Stimulated activated CD8-positive, alpha-beta memory T cell treated with anti-CD3 and anti-CD28 coated beads, Interleukin-2, amount 100 ng/mL, for 48 hours (primary cell): ENCODE results near the gene DCST1.

Experiments
- DNase-seq, 2 donors: peaks; one replicate each; pipeline ENCODE4 v3.0.0-alpha.2; 2020; ENCODE audit warnings: low read depth in 2 of 2

The DCST1 gene

DNA sequence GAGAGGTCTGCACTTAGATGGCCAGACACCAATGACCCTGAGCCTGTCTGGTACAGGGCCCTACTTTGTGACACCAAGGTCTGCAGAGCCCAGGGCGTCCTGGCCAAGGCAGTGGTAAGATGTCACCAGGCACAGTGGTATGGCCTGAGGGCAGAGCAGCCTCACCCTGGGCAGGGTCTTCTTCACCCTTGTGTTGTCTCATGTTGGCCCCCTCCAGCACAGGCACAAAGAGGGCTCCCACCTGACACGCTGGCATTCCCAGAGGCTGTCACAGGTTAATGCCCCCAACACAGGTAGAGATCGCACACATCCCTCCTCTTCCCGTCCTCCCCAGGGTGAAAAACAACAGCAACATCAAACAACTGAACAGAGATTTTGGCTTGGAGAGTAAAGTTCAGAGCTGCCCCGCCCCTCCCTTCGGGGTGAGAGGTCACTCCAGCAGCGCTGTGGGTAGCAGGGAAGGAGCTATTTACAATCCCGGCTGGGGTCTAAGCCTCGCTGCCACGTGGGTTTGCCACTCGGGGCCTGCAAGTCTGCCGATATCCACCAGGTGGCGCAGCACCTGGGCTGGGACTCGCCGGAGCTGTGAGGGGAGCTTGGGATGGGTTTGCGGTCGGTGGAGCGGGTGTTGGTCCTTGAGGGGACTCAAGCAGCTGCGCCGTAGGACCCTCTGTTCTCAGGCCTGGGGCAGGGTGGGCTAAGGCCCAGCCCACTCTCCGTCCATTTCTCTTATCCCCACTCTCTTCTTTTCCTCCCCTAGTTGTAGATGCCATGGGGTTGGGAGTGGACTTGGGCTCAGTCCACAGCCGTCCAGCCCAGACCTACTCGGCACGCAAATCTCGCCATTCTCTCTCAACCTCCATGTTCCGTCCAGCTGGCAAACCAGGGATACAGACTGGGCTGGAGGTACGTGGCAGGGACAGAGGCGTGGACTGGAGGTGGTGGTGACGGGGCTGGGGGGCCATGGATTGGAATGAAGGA, 57.7 kb downstream of the DCST1 start:
- peak; percentile 72 to 76 for DNase-seq

DNA sequence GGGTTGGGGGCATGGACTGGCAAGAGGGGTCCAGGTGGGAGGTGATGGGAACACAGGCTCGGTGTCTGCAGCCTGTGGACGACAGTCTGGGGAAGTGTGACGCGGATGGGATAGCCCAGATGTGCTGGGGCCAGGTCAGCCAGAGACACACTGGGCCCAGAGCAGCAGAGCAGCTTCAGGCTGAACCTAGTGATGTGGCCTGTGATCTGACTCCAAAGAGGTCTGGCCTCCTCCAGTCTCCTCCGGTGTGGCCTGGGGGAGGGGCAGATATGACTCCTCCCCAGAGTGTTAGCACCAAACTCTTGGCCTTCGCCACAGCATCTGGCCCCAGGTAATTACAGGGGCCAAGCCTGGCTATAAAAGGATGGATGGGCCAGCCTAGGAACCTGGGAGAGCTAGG, 58.5 kb downstream of the DCST1 start:
- no peak for DNase-seq

DNA sequence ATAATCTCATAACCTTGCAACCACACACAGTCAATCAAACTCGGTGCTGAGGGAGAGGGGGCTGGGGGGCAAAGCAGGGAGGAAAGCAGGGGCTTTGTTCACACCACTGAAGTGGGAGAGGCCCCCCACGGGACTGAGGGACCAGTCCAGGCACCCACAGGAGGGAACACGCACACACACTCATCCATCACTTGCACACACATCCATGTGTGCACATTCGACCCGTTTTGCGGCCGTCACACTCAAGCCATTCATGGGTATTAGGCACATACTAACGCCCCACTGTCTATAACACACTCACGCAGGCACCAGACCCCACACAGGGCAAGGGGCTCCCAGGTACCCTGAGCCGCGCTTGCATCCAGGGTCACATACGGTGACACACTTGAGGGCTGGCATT, 59.0 kb downstream of the DCST1 start:
- DNase-seq = no peak

DNA sequence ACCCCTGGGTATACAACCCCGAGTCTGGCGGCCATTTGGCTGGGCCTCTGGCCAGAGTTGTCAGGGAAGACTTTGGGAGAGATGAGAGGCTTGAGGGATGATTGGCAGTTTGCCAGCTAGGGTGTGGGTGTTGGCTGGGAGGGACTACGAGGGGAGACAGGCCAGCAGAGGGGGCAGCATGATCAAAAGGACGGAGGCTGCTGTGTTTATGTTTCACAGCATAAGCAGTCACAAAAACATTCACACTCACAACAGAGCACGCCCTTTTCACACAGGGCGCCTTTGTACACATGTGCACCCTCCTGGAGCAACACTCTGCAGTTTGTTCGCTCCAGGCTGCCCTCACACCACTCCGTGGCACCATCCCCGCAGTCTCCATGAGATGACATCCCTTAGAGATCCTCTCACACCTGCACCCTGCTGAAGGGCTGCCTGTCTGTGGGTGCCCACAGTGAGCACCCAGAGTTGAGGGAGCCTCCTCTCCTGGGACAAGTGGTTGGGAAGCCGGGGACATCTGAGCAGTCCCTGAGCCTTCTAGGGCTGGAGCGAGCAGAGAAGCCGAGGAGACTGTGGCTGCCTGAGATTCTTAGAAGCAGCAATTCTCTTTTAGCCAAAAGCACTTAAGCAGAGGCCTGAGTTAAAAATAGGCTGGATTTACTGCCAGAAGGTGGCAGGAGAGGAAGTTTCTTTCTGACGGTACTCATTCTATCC, 60.4 kb downstream of the DCST1 start:
- DNase-seq = no peak

DNA sequence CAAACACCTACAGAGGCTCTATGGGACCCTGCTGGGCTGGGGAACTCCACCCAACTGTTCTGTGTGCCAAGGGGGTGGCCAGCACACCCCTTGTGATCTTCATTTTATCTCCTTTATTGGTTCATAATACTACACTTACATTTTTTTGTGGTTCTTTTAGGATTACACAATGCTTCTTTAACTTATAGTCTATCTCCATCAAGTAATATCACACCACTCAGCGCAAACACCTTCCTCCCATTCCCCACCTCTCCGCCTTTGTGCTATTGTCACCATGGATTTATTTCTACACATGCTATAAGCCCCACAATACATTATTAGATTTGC, 61.0 kb downstream of the DCST1 start:
- no peak for DNase-seq

DNA sequence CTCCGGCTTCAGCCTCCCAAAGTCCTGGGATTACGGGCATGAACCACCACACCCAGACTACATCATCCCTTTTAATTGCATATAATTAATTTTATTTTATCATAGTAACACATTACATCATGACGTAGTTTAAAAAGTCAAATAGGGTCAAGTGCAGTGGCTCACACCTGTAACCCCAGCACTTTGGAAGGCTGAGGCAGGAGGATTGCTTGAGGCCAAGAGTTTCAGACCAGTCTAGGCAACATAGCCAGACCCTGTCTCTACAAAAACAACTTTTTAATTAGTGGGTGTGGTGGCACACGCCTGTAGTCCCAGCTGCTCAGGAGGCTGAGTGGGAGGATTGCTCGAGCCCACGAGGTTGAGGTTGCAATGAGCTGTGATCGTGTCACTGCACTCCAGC, 65.7 kb downstream of the DCST1 start:
- no peak for DNase-seq
